ENCODE data around the gene ADGRF4. TPM values are rescaled to one million over a fixed set of nuclear protein-coding genes. Genes with fewer than 3 reads are reported as not detected.

Gene ADGRF4
- total and polyA plus RNA-seq, 2 donors (not counting 3 experiments of a cell fraction or from before 2014, with no cell fraction given): not detected

DNA sequence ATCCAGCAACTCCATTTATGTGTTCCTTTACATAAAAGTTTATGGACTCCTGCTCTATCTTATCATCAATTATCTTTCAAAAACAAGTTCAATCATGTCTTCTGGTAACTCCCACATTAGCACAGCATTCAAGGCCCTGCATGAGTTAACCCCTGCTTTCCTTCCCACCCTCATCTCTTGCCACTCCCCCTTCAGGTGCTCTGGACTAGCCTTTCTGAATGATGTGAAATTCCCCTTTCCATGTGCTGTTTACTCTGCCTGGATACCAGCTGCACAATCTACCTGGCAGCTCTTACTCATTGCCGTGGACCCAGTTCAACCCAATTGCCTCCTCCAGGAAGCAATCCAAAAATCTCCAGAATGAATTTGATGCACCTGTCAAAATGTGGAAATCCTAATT, 11.9 kb downstream of the ADGRF4 start:
- intact Hi-C loops (cut with micrococcal nuclease): no loop called here
- no peak for DNase-seq (ENCODE audit: low read depth, low spot score)
- POLR2A ChIA-PET: no interaction called here

More for the DNA sequence above, 11.9 kb downstream of the ADGRF4 start:
- H3K9me1 ChIP-seq (replicated peaks; ENCODE audit: control insufficient read depth, extremely low read depth, insufficient read depth, low read length): no peaks in the 10 kb centered on the region
- TF ChIP-seq, protein P1, sequence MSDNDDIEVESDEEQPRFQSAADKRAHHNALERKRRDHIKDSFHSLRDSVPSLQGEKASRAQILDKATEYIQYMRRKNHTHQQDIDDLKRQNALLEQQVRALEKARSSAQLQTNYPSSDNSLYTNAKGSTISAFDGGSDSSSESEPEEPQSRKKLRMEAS (IDR thresholded peaks at IDR 0.05; ENCODE audit: insufficient read depth, insufficient read length): no peak
- TF ChIP-seq POLR2A (IDR thresholded peaks at IDR 0.05; ENCODE audit: low read depth, low read length) (no peak), MYC (IDR thresholded peaks at IDR 0.05; ENCODE audit: low read depth, low read length) (no peak), POLR2AphosphoS5 (IDR thresholded peaks at IDR 0.05; ENCODE audit: insufficient read depth, low read depth, low read length) (no peak), JUN (IDR thresholded peaks at IDR 0.05; ENCODE audit: borderline replicate concordance, insufficient read depth, insufficient read length, low read depth) (no peak), EZH2 (IDR thresholded peaks at IDR 0.05; ENCODE audit: borderline replicate concordance, low read depth, low read length, severe bottlenecking) (no peak), GATA2 (IDR thresholded peaks at IDR 0.05; ENCODE audit: insufficient read depth, insufficient read length, low read depth, low read length) (no peak), FOS (IDR thresholded peaks at IDR 0.05; ENCODE audit: borderline replicate concordance, insufficient read depth, low read length) (no peak)
- TF ChIP-seq, protein P2, sequence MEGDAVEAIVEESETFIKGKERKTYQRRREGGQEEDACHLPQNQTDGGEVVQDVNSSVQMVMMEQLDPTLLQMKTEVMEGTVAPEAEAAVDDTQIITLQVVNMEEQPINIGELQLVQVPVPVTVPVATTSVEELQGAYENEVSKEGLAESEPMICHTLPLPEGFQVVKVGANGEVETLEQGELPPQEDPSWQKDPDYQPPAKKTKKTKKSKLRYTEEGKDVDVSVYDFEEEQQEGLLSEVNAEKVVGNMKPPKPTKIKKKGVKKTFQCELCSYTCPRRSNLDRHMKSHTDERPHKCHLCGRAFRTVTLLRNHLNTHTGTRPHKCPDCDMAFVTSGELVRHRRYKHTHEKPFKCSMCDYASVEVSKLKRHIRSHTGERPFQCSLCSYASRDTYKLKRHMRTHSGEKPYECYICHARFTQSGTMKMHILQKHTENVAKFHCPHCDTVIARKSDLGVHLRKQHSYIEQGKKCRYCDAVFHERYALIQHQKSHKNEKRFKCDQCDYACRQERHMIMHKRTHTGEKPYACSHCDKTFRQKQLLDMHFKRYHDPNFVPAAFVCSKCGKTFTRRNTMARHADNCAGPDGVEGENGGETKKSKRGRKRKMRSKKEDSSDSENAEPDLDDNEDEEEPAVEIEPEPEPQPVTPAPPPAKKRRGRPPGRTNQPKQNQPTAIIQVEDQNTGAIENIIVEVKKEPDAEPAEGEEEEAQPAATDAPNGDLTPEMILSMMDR (IDR thresholded peaks at IDR 0.05; ENCODE audit: extremely low read depth in 1 of 2, insufficient read depth in 1 of 2, low read depth in 1 of 2, low read length in 2 of 2): no peak
- H3K9me3 ChIP-seq (replicated peaks; ENCODE audit: control insufficient read depth, insufficient read depth, low read length): no peaks in the 10 kb centered on the region
- no peak overlapping the region for H3K27ac ChIP-seq (ENCODE audit: insufficient read depth, low read depth, low read length)
- H4K20me1 ChIP-seq (replicated peaks; ENCODE audit: control insufficient read depth, extremely low read depth, insufficient read depth, low read length): no peaks in the 10 kb centered on the region
- no peak for FAIRE-seq
- no peak overlapping the region for H3K4me3 ChIP-seq (replicated peaks in 1 of 3; ENCODE audit: insufficient read depth in 1 of 3, low read depth in 1 of 3, low read length in 3 of 3)
- H3K4me2 ChIP-seq (ENCODE audit: insufficient read depth, low read length): no peak overlapping the region
- CTCF ChIA-PET: interaction anchor here (1.1 kb wide), 1 partner anchor 78 kb away, joined by 3 read pairs; no protein-coding TSS in a partner anchor
- no peak overlapping the region for H3K9ac ChIP-seq (replicated peaks; ENCODE audit: extremely low read depth, insufficient read depth, low read length)
- no peak overlapping the region for H2AFZ ChIP-seq (ENCODE audit: low read depth, low read length)
- H3K79me2 ChIP-seq (ENCODE audit: control insufficient read depth, insufficient read depth, low read length): no peaks in the 10 kb centered on the region
- H3K27me3 ChIP-seq (ENCODE audit: control insufficient read depth in 2 of 2, insufficient read depth in 2 of 2, low read length in 2 of 2): no peaks in the 10 kb centered on the region
- dilution Hi-C loops (cut with MboI; ENCODE audit: extremely low pct_ligation_motif_present, low sequenced_read_pairs): no loop called here
- no peaks in the 10 kb centered on the region for H3K4me1 ChIP-seq (ENCODE audit: control insufficient read depth, extremely low read depth, insufficient read depth, low read length)
- BruUV-seq (replicated peaks): no TSS peak
- H3K36me3 ChIP-seq (ENCODE audit: control insufficient read depth in 2 of 2, extremely low read depth in 1 of 2, insufficient read depth in 2 of 2, low read length in 2 of 2): no peaks in the 10 kb centered on the region

All from endothelial cell of umbilical vein (primary cell).